ENCODE data around the gene PLEKHO2.

PLEKHO2 gene

DNA sequence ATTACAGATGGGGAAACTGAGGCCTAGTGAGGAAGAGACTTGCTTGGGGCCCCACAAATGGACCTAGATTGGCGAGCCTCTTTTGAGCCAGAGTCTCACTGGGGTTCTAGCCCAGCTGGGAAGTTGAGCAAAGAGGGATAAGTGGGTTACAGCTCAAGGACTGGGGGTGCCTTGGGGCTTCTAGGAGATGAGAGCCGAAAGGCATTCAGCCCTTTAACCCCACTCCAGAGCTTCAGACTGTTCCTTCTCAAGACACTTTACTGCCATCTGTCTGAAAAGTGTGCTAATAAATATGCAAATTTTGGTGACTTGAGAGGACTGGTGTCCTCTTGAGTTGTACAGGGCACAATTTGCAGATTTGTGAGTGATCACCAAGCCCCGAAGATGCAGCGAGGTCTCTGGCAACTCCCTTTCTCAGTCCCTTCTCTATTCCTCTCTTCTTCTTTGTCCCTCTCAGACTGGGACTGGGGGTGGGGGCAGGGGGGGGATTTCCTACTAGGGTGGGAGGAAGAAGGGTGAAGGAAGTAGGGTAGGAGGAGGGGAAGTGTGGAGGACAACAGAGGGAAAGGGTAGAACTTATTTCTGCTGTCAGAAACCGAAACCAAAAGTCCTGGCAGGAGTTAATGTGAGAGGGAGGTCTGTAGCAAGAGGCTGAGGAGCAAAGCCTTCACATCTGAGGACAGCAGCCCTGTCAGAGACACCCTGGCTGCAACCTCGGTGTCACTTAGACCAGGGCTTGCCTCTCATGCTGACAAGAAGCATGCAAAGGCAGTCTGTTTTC, 53.8 kb downstream of the PLEKHO2 start:
- DNase-seq = no peak

GRCh38 chr15:64896371-64897069, 54.8 kb downstream of the PLEKHO2 start:
- DNase-seq = no peak

DNA sequence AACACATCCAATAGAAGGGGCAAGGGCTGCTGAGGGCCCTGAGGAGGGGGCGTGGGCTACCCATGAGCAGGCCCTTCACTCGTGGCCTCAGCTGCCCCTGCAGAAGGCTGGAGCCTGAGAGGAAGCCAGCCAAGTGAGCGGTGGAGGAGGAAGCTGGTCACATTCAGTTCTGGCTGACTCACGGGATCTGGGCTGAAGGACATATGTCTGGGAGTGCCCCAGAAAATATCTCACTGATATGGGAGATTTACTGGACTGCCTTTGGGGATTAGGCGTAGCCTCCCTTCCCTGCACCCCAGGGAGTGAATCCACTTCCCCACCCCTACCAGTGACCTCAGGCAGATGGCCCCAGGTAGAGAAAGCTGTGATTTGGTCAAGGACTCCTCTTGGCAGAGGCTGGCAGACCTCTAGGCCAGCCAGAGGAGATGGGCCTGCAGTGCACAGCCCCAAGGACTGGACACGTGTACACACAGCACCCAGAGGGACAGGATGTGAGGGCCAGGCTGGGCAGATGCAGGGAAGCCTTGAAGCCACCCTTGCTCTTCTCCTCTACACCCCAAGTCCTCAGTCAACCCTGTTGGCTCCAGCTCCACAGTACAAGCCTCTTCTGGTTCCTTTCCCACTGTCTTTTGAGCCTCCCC, 55.8 kb downstream of the PLEKHO2 start:
- DNase-seq = no peak

DNA sequence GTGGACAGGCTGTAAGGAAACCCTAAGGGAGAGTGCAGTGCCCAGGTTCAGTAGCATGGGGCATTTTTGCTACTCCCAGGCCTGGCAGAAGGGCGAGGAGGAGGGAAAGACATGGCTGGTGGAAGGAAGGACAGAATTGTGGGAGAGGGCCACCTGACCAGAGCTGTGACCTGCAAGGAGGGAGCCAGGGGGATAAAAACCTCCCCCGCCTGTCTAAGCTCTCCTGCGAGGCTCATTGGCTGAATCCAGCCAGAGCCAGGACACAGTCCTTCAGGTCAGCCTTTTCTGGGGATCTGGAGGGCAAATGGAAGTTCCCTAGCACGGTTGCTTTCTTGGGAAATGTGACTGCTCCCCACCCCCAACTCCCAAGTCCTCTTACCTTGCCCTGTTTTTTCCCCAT, 56.7 kb downstream of the PLEKHO2 start:
- no peak for DNase-seq

GRCh38 chr15:64901141-64901540, 59.4 kb downstream of the PLEKHO2 start:
- DNase-seq = no peak

- DNase-seq = no peak
These were observed 60.2 kb downstream of the PLEKHO2 start for GRCh38 chr15:64901914-64902313.

DNA sequence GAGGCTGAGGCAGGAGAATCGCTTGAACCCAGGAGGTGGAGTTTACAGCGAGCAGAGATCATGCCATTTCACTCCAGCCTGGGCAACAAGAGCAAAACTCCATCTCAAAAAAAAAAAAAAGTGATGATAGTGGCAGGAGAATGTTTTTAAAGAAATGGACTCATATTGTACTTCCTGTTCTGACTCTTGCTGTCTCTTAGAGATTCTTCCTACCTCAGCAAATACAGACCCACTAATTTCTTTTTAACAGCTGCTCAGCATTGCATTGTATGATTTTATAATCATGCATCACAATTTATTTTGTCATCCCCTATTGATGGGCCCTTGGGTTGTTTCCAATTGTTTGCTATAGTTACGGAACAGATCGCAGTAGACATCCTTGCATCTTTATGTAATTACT, 61.1 kb downstream of the PLEKHO2 start:
- no peak for DNase-seq

DNA sequence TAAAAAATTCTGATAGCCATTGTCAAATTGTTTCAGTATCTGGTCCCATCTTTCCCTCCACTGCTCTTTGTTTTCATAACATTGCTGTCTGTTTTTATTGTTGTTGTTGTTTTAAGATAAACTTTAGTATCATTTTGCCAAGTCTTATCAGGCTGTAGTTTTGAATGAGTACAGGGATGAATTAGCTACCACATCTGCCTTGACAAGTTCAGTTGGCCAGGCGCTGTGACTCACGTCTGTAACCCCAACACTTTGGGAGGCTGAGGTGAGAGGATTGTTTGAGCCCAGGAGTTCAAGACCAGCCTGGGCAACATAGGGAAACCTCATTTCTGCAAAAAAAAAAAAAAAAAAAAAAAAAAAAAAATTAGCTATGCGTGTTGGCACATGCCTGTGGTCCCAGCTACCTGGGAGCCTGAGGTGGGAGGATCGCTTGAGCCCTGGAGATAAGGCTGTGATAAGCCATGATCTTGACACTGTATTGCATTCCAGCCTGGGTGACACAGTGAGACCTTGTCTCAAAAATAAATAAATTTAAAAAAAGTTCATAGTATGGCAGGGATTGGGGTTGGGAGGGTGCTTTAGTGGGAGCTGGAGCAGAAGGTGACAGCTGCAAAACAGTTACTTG, 61.7 kb downstream of the PLEKHO2 start:
- no peak for DNase-seq

DNA sequence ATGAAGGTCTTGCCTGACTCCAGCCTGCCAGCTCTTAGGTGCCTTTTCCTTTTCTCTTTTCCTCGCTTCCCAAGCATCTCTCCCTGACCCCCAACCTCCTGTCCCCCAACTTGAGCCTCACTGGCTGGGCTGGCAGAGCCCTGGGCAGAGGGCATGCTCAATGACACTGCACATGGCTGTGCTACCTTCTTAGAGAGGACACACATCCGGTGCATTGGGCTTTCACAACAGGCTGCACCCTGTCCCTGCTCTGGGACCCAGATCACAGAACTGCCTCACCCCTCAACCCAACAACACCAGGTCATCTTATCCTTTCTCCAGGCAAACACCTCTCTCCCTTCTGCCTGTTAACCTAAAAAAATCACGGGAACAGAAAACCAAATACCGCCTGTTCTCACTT, 62.5 kb downstream of the PLEKHO2 start:
- DNase-seq = no peak

- no peak for DNase-seq
These were observed 63.6 kb downstream of the PLEKHO2 start for GRCh38 chr15:64905119-64905831.

- no peak for DNase-seq
These were observed 64.2 kb downstream of the PLEKHO2 start for GRCh38 chr15:64905941-64906340.

DNA sequence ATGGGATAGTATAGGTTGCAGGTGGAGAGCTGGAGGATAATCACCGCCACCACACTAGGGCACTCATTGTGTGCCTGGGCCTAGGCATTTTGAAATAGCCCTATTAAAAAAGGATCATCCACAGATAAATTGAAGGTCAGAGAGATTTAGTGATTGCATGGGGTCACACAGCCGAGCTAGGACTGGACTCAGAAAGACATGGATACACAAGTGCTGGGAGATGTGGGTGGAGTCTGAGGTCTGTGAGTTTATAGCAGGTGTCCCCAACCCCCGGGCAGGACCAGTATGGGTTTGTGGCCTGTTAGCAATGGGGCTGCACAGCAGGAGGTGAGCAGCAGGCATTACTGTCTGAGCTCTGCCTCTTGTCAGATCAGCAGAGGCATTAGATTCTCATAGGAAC, 64.7 kb downstream of the PLEKHO2 start:
- DNase-seq = no peak

GRCh38 chr15:64907991-64908390, 66.3 kb downstream of the PLEKHO2 start:
- DNase-seq = no peak

- no peak for DNase-seq
These were observed 67.8 kb downstream of the PLEKHO2 start for GRCh38 chr15:64909546-64909945.

- peak; percentile 57 for DNase-seq
These were observed 69.8 kb downstream of the PLEKHO2 start, which contains the start of gene ANKDD1A for GRCh38 chr15:64911311-64912186. Gene ANKDD1A, plus strand, starts transcription at chr15:64911902. Its CDS starts 29 bp downstream, at chr15:64911931.

DNA sequence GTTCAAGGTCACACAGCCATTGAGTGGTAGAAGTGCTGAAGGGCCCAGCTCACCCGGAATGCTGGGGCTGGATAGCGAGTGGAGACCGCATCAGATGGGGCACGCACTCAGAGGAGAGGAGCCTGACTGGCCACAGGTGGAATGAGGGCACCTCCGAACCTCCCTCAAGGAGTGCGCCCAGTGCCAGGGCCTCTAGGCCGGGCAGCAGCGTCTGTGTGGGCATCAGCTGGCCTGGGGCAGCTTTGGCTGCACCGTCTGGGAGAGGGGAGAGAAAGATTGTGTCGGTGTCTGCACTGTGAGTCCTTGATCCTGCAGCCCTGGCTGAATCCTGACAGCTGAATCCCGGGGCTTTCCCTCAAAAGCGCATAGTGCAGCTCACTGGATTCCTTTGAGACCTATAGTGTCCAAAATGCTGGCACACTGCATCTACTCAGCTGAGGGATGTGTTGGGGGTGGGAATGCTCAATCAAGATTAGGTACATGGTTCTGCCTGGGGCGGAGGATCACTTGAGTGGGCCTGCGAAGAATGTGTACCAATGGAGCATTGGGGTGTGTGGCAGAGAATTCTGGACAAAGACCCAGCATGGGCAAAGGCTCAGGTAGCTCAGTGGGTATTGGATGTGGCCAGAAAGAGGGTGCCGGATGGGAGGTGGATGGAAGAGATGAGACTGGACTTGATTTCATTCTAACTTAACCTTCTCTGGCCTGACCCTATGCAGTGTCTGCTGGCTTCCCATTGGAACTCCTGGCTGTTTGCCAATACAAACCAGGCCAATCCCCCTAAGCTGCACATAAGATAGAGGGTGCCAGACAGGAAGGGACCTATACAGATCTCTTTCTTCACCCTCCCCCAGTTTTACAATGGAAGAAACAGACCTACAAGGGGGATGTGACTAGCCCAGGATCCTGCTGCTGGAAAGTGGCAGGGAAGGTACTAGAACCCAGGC, 70.9 kb downstream of the PLEKHO2 start:
- DNase-seq = no peak

DNA sequence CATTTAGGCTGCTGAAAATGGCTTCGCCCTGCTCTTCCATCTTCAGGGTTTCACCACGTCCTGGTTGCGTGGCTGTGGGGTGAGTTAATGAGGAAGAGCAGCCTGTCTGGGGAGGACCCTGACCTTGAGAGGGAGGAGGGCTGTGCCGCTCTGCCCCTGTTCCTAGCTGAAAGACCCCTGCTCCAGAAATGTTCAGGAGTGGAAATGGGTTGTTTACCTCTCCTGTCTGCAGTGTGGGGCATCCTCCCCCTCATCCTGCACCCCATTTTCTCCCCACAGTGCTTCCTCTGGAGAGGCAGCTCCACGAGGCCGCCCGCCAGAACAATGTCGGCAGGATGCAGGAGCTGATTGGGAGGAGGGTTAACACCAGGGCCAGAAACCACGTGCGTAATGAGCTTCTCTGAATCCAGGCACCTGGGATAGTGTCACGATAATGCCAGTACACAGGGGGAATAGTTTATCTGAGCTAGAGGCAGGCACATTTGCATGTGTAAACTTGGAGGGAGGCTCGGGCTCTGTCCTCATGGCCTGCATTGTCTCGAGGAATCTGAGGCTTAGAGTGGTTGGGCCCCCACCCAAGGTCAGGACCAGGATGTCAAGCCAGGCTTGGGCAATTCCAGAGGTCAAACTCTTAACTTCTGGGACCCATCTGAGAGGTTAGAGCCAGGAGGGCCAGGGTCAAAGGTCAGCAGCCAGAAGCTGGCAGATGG, 74.0 kb downstream of the PLEKHO2 start:
- no peak for DNase-seq

GRCh38 chr15:64916365-64916764, 74.7 kb downstream of the PLEKHO2 start:
- DNase-seq = no peak

- no peak for DNase-seq
These were observed 75.5 kb downstream of the PLEKHO2 start for GRCh38 chr15:64917211-64917610.
